MM.1S (cell line): ENCODE measurements around the gene PIGQ.

ENCODE experiments used
- DNase-seq: peaks from one replicate; pipeline ENCODE4 v3.0.0-alpha.2; 2015
- H2AFZ ChIP-seq: fragments of 300-600 bp; sonication (generic); 2 replicates; pipeline ENCODE4 v1.6.0; 2016; ENCODE audit warnings: antibody characterized with exemption, low read length
- H3F3A ChIP-seq: fragments of 300-600 bp; sonication (generic); 2 replicates; pipeline ENCODE4 v1.6.1; 2016; ENCODE audit warnings: mild to moderate bottlenecking, antibody characterized with exemption, low read length, moderate library complexity, mixed read lengths; ENCODE audit not compliant: insufficient read depth
- H3K27ac ChIP-seq: fragments of 300-600 bp; sonication (generic); 2 replicates; pipeline ENCODE4 v1.5.1; 2016; ENCODE audit warnings: mild to moderate bottlenecking, low read length
- H3K27me3 ChIP-seq: fragments of 300-600 bp; sonication (generic); replicated peaks from 2 replicates; pipeline ENCODE4 v1.6.0; 2016; ENCODE audit warnings: low read length; ENCODE audit not compliant: insufficient read depth
- H3K36me3 ChIP-seq: fragments of 300-600 bp; sonication (generic); replicated peaks from 2 replicates; pipeline ENCODE4 v1.6.1; 2016; ENCODE audit warnings: mild to moderate bottlenecking, low read length, mixed read lengths; ENCODE audit not compliant: insufficient read depth
- H3K4me1 ChIP-seq: fragments of 300-600 bp; sonication (generic); 2 replicates; pipeline ENCODE4 v1.6.1; 2016; ENCODE audit warnings: low read length, mixed read lengths
- H3K4me2 ChIP-seq: fragments of 300-600 bp; sonication (generic); 2 replicates; pipeline ENCODE4 v1.6.0; 2016; ENCODE audit warnings: low read depth, low read length
- H3K4me3 ChIP-seq: fragments of 300-600 bp; sonication (generic); 2 replicates; pipeline ENCODE4 v1.5.1; 2016; ENCODE audit warnings: low read length, mixed read lengths
- H3K79me2 ChIP-seq: fragments of 300-600 bp; sonication (generic); 2 replicates; pipeline ENCODE4 v1.6.1; 2016; ENCODE audit warnings: mixed run types, low read length, mixed read lengths
- H3K9ac ChIP-seq: fragments of 300-600 bp; sonication (generic); 2 replicates; pipeline ENCODE4 v1.6.1; 2016; ENCODE audit warnings: low read length, mixed read lengths
- H3K9me2 ChIP-seq: fragments of 300-600 bp; sonication (generic); replicated peaks from 2 replicates; pipeline ENCODE4 v1.6.1; 2016; ENCODE audit warnings: mild to moderate bottlenecking, low read length, mixed read lengths; ENCODE audit not compliant: insufficient read depth
- H3K9me3 ChIP-seq: fragments of 300-600 bp; sonication (generic); replicated peaks from 2 replicates; pipeline ENCODE4 v1.6.1; 2016; ENCODE audit warnings: mild to moderate bottlenecking, low read length, mixed read lengths; ENCODE audit not compliant: insufficient read depth
- H4K20me1 ChIP-seq: fragments of 300-600 bp; sonication (generic); 2 replicates; pipeline ENCODE4 v1.6.1; 2016; ENCODE audit warnings: mild to moderate bottlenecking, low read length, moderate library complexity, mixed read lengths; ENCODE audit not compliant: insufficient read depth
- CTCF ChIP-seq: fragments of 300-600 bp; sonication (generic); IDR thresholded peaks from 2 replicates; pipeline ENCODE4 v1.5.1; 2016; ENCODE audit warnings: antibody characterized with exemption, low read length, mixed read lengths
- EZH2 ChIP-seq: fragments of 300-600 bp; sonication (generic); optimal IDR thresholded peaks from 2 replicates; pipeline ENCODE3; 2017; ENCODE audit warnings: low read depth, mild to moderate bottlenecking, antibody characterized with exemption, low read length, mixed read lengths
- EZH2phosphoT487 ChIP-seq: fragments of 300-600 bp; sonication (generic); IDR thresholded peaks from 2 replicates; pipeline ENCODE4 v1.6.1; 2018; ENCODE audit warnings: antibody characterized with exemption, low read length

The PIGQ gene

DNA sequence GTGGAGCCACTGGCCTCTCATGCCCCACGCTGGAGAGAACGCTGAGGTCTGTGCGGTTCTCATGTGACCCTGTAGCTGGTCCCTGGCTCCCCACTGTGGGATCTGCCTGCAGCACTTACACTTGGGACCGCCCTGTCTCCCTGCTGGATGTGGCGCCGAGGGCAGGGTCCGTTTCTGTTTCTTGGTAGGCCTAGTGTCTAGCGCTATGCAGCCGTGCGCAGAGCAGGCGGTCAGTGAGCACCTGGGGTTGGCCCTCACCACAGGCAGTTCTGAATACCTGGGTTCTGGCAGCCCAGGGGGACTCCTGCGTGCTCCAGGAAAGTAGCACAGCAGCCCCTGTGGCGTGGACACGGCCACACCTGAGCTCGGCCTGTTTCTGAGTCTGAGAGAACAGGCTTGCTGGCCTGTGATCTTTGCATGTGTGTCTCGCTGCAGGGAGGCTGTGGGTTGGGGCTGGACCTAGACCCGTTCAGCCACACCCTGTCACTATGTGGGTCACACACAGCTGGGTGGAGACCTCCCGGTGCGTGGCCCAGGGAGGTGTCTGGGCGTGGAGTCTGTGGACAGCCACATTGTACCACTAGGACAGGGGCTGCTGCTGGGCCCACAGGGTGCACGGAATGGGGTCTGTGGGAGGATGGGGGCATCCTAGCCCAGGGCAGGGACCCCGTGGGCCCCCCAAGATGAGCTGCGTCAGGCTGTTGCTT is 39.5 kb upstream of the PIGQ start:
- Histone ChIP-seq H3K27ac (no peak overlapping the region), H4K20me1 (peaks cover 6% of the 10 kb centered on the region; the same call in 1 of the 2 replicates), H3K9ac (no peak overlapping the region), H3K4me2 (no peak overlapping the region), H3K9me2 (no peaks in the 10 kb centered on the region), H3K4me3 (no peak overlapping the region), H2AFZ (no peak overlapping the region), H3K9me3 (no peaks in the 10 kb centered on the region), H3K4me1 (peaks cover 5% of the 10 kb centered on the region; the same call in 1 of the 2 replicates), H3K79me2 (peaks cover 91% of the 10 kb centered on the region), H3K36me3 (no peaks in the 10 kb centered on the region), H3K27me3 (no peaks in the 10 kb centered on the region), H3F3A (no peaks in the 10 kb centered on the region)
- TF ChIP-seq EZH2 (no peak), EZH2phosphoT487 (no peak), CTCF (no peak)
- DNase-seq: no peak

DNA sequence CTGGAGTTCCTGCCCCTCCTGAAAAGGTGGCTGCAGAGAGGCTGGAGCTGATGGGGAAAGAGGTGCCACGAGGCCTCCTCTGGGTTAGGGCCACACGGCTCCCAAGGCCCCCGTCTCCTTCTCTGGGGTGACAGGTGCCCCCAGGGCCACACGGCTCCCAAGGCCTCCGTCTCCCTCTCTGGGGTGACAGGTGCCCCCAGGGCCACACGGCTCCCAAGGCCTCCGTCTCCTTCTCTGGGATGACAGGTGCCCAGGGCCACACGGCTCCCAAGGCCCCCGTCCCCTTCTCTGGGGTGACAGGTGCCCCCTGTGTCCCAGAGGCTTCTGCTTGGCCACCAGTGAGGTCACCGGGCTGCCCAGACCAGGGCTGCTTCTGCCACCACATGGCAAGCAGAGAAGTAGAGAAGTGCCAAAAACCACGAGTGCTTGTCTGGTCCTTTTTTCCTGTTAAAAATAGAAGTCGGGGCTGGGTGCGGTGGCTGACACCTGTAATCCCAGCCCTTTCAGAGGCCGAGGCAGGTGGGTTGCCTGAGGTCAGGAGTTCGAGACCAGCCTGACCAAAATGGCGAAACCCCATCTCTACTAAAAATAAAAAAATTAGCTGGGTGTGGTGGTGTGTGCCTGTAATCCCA is 38.2 kb upstream of the PIGQ start:
- Histone ChIP-seq H3K27me3 (no peaks in the 10 kb centered on the region), H3K27ac (no peak overlapping the region), H3K9ac (no peak overlapping the region), H3K9me3 (no peaks in the 10 kb centered on the region), H2AFZ (no peak overlapping the region), H3K4me3 (no peak overlapping the region), H3F3A (no peaks in the 10 kb centered on the region), H3K4me1 (no peaks in the 10 kb centered on the region; the same call in 1 of the 2 replicates), H4K20me1 (peaks cover 6% of the 10 kb centered on the region; the same call in 1 of the 2 replicates), H3K9me2 (no peaks in the 10 kb centered on the region), H3K36me3 (no peaks in the 10 kb centered on the region), H3K79me2 (peaks cover 88% of the 10 kb centered on the region), H3K4me2 (no peak overlapping the region)
- DNase-seq: peak; percentile 46
- TF ChIP-seq EZH2: no peak
- no peak for TF ChIP-seq CTCF
- TF ChIP-seq EZH2phosphoT487: no peak

DNA sequence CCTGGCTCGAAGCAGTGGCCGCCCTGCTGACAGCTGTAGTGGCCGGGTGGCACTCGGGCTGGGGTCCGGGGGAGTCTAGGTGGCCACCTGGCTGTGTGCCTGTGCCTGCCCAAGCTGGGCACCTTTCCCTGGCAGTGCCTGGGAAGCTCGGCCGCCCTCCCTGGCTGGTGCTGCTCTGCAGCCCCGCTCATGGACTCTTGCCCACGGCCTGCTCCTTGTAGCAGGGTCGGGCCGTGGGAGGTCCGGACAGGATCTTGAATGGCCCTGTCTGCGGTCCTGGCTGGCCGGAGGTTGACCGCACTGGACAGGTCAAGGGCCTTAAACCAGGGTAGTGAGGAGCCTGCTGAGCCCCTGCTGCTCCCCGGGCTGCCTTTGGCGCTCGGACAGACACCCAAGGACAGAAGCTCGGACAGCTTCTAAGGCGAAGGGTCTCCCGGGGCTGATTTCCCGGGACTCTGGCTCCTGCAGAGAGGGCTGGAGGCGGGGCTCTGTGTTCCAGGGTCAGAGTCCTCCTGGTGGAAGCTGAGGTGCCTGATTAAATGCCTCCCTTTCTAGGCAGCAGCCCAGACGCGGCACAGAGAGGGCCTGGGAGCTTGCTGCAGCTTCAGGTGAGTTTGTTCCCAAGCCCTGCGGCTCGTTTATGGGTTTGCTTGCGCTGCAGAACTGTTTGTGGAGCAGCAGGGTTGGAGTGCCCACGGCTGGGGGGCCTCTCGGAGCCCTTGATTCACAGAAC is 36.2 kb upstream of the PIGQ start:
- DNase-seq: no peak
- no peaks in the 10 kb centered on the region for H3K9me3 ChIP-seq
- H3K9me2 ChIP-seq: no peaks in the 10 kb centered on the region
- H3K4me3 ChIP-seq: no peak overlapping the region
- no peak overlapping the region for H3K4me2 ChIP-seq
- H4K20me1 ChIP-seq: peaks cover 6% of the 10 kb centered on the region; the same call in 1 of the 2 replicates
- TF ChIP-seq EZH2phosphoT487: no peak
- TF ChIP-seq EZH2: no peak
- no peak for TF ChIP-seq CTCF
- H2AFZ ChIP-seq: no peak overlapping the region
- H3K9ac ChIP-seq: no peak overlapping the region
- no peaks in the 10 kb centered on the region; the same call in 1 of the 2 replicates for H3K4me1 ChIP-seq
- H3K27ac ChIP-seq: no peak overlapping the region
- H3K27me3 ChIP-seq: no peaks in the 10 kb centered on the region
- no peaks in the 10 kb centered on the region for H3K36me3 ChIP-seq
- H3F3A ChIP-seq: no peaks in the 10 kb centered on the region
- H3K79me2 ChIP-seq: peaks cover 96% of the 10 kb centered on the region
